Endothelial cell of umbilical vein (primary cell): ENCODE data around the gene SMOC1. TPM values are rescaled to one million over a fixed set of nuclear protein-coding genes. Genes with fewer than 3 reads are reported as not detected.

Experiments used
- BruUV-seq: library from RNA; stranded (reverse); fragments of 400-500 nt; replicated peaks from 2 replicates; lab custom pipeline; 2021; lab: Mats Ljungman, UMichigan
- CTCF ChIA-PET: fragments of 300-600, 350-600 bp; sonication (Branson Sonifier 250); formaldehyde crosslinking; loops from one replicate; lab custom pipeline; 2021; ENCODE audit warnings: antibody characterized with exemption, inconsistent platforms; lab: Charles Lee
- POLR2A ChIA-PET: fragments of 300-600, 350-600 bp; sonication (Branson Sonifier 250); formaldehyde crosslinking; loops from one replicate; lab custom pipeline; 2021; ENCODE audit warnings: antibody characterized with exemption, inconsistent platforms; lab: Charles Lee
- DNase-seq: peaks from one replicate; pipeline ENCODE4 v3.0.0-alpha.2; 2011; ENCODE audit warnings: low read depth, low spot score
- FAIRE-seq: peaks from 2 replicates; lab custom pipeline; 2011; peaks lifted over from hg19 to GRCh38; lab: Jason Lieb, UNC
- H2AFZ ChIP-seq: 2 replicates; pipeline ENCODE4 v1.6.0; 2012; ENCODE audit warnings: low read depth, low read length, control low read depth, inconsistent platforms
- H3K27ac ChIP-seq: 2 replicates; pipeline ENCODE4 v1.5.1; 2011; ENCODE audit warnings: low read depth, mild to moderate bottlenecking, control low read depth, low read length, moderate library complexity; ENCODE audit not compliant: insufficient read depth
- H3K27me3 ChIP-seq, 2 experiments: 2 replicates each; pipeline versions ENCODE4 v1.6.0 to v1.6.1; 2011; ENCODE audit warnings: low read length in 2 of 2, mixed read lengths in 1 of 2; ENCODE audit not compliant: control insufficient read depth in 2 of 2, insufficient read depth in 2 of 2
- H3K36me3 ChIP-seq, 2 experiments: 2 replicates in 1 of 2; 3 replicates in 1 of 2; pipeline ENCODE4 v1.5.1; 2011; ENCODE audit warnings: low read length in 2 of 2, mild to moderate bottlenecking in 1 of 2, moderate library complexity in 1 of 2; ENCODE audit not compliant: control insufficient read depth in 2 of 2, insufficient read depth in 2 of 2; ENCODE audit errors: extremely low read depth in 1 of 2
- H3K4me1 ChIP-seq: 3 replicates; pipeline ENCODE4 v1.5.1; 2011; ENCODE audit warnings: mild to moderate bottlenecking, low read length; ENCODE audit not compliant: control insufficient read depth, insufficient read depth; ENCODE audit errors: extremely low read depth
- H3K4me2 ChIP-seq: 2 replicates; pipeline ENCODE4 v1.6.1; 2011; ENCODE audit warnings: low read length, control low read depth, mixed read lengths; ENCODE audit not compliant: insufficient read depth
- H3K4me3 ChIP-seq, 3 experiments: fragments of 200-600 bp in 1 of 3; sonication (generic), shearing (Covaris generic) in 1 of 3; replicated peaks in 1 of 3; 2 replicates each; pipeline ENCODE4 v1.5.1; 2011 to 2016; ENCODE audit warnings: control low read depth in 3 of 3, low read length in 3 of 3, mild to moderate bottlenecking in 2 of 3, inconsistent platforms in 1 of 3, low read depth in 1 of 3, moderate library complexity in 1 of 3; ENCODE audit not compliant: insufficient read depth in 1 of 3
- H3K79me2 ChIP-seq: 2 replicates; pipeline ENCODE4 v1.6.0; 2012; ENCODE audit warnings: low read length, inconsistent platforms; ENCODE audit not compliant: control insufficient read depth, insufficient read depth
- H3K9ac ChIP-seq: replicated peaks from 2 replicates; pipeline ENCODE3; 2011; ENCODE audit warnings: low read length, control low read depth; ENCODE audit not compliant: insufficient read depth; ENCODE audit errors: extremely low read depth
- H3K9me1 ChIP-seq: replicated peaks from 3 replicates; pipeline ENCODE4 v1.6.0; 2011; ENCODE audit warnings: mild to moderate bottlenecking, low read length; ENCODE audit not compliant: control insufficient read depth, insufficient read depth; ENCODE audit errors: extremely low read depth
- H3K9me3 ChIP-seq: replicated peaks from 2 replicates; pipeline ENCODE4 v1.5.1; 2012; ENCODE audit warnings: low read length, inconsistent platforms; ENCODE audit not compliant: control insufficient read depth, insufficient read depth
- H4K20me1 ChIP-seq: replicated peaks from 2 replicates; pipeline ENCODE3; 2011; ENCODE audit warnings: mild to moderate bottlenecking, low read length; ENCODE audit not compliant: control insufficient read depth, insufficient read depth; ENCODE audit errors: extremely low read depth
- EZH2 ChIP-seq: IDR thresholded peaks from 2 replicates; pipeline ENCODE4 v1.6.1; 2012; ENCODE audit warnings: borderline replicate concordance, low read depth, mild to moderate bottlenecking, moderate library complexity, low read length, inconsistent platforms; ENCODE audit not compliant: severe bottlenecking
- FOS ChIP-seq: IDR thresholded peaks from 2 replicates; pipeline ENCODE4 v1.6.1; 2011; ENCODE audit warnings: mild to moderate bottlenecking, low read length, moderate library complexity, borderline replicate concordance; ENCODE audit not compliant: insufficient read depth
- GATA2 ChIP-seq: IDR thresholded peaks from 2 replicates; pipeline ENCODE4 v1.7.0; 2011; ENCODE audit warnings: low read depth, mild to moderate bottlenecking, moderate library complexity, mixed read lengths, low read length; ENCODE audit not compliant: insufficient read length, insufficient read depth
- JUN ChIP-seq: IDR thresholded peaks from 2 replicates; pipeline ENCODE4 v1.6.1; 2011; ENCODE audit warnings: borderline replicate concordance, low read depth; ENCODE audit not compliant: insufficient read length, insufficient read depth
- MAX ChIP-seq: IDR thresholded peaks from 2 replicates; pipeline ENCODE4 v1.6.1; 2011; ENCODE audit not compliant: insufficient read depth, insufficient read length
- MYC ChIP-seq: IDR thresholded peaks from one replicate; pipeline ENCODE4 v1.6.1; 2011; ENCODE audit warnings: mild to moderate bottlenecking, low read depth, low read length
- POLR2A ChIP-seq: IDR thresholded peaks from 2 replicates; pipeline ENCODE4 v1.6.1; 2012; ENCODE audit warnings: low read depth, mild to moderate bottlenecking, control low read depth, low read length
- POLR2AphosphoS5 ChIP-seq: IDR thresholded peaks from 2 replicates; pipeline ENCODE4 v1.6.1; 2012; ENCODE audit warnings: low read depth, mild to moderate bottlenecking, control low read depth, low read length, moderate library complexity; ENCODE audit not compliant: insufficient read depth
- dilution Hi-C: fragments of 300-500 bp; cut with MboI; formaldehyde crosslinking; loops from one replicate; pipeline ENCODE4 v1.15.0; 2019; ENCODE audit warnings: low sequenced_read_pairs; ENCODE audit not compliant: extremely low pct_ligation_motif_present
- intact Hi-C: fragments of 100-400 bp; cut with micrococcal nuclease; formaldehyde crosslinking; loops from one replicate; pipeline ENCODE4 v1.10.0; 2022
- polyA plus RNA-seq, 4 experiments: library from polyadenylated mRNA; depleted of rRNA in 3 of 4; stranded (reverse) in 3 of 4; unstranded in 1 of 4; fragments of >200 nt; gene quantifications; 2 replicates each; pipeline versions ENCODE4 v1.2.1 to v1.2.3, GENCODE V29; 2011 to 2012; ENCODE audit warnings: missing spikeins in 1 of 4
- total RNA-seq: library from RNA; stranded (reverse); gene quantifications from 2 replicates; pipeline ENCODE4 v1.2.3, GENCODE V29; 2021
- TF ChIP-seq, protein P1 (sequence below), 2 donors: IDR thresholded peaks; 1 replicate in 1 of 2; 2 replicates in 1 of 2; pipeline ENCODE4 v1.5.1; 2011; ENCODE audit warnings: low read length in 2 of 2, mild to moderate bottlenecking in 2 of 2, moderate library complexity in 2 of 2, control low read depth in 1 of 2, inconsistent platforms in 1 of 2, low read depth in 1 of 2; ENCODE audit not compliant: insufficient read depth in 1 of 2; ENCODE audit errors: extremely low read depth in 1 of 2

The SMOC1 gene
- total and polyA plus RNA-seq, 2 donors (not counting 3 experiments of a cell fraction or from before 2014, with no cell fraction given) = 0.97 to 1.1 TPM

DNA sequence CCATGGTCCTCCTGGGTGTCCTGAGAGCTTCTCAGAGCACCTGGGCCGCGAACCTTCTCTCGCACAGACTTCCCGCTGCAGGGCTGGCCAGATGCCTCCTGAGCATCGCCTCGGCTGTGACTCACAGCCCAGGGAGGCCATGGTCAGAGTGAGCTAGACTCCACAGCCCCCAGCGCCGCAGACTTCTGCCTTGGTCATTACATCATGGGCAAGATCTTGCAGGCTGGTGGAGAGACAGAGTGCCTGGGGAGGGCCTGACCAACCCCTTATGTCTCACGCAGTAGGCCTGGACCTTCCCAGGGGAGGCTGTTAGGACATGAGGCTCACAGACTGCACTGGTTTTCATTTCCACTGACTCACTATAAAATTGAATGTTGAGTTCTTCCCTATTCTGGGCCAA lies 41.8 kb downstream of the SMOC1 start:
- Histone ChIP-seq H2AFZ (no peak overlapping the region), H3K9me3 (no peaks in the 10 kb centered on the region), H3K4me1 (no peaks in the 10 kb centered on the region), H3K79me2 (no peaks in the 10 kb centered on the region), H3K36me3 (no peaks in the 10 kb centered on the region), H3K9me1 (no peaks in the 10 kb centered on the region), H3K9ac (no peak overlapping the region), H4K20me1 (no peaks in the 10 kb centered on the region), H3K4me3 (no peak overlapping the region), H3K27me3 (no peaks in the 10 kb centered on the region), H3K27ac (no peak overlapping the region), H3K4me2 (no peak overlapping the region)
- BruUV-seq = no TSS peak
- ChIA-PET CTCF (no interaction called here), POLR2A (no interaction called here)
- intact Hi-C loops = no loop called here
- no peak for FAIRE-seq
- DNase-seq = no peak
- TF ChIP-seq GATA2 (no peak), EZH2 (no peak), FOS (no peak), POLR2AphosphoS5 (no peak), MYC (no peak), MAX (no peak), POLR2A (no peak), JUN (no peak)
- TF ChIP-seq, protein P1, sequence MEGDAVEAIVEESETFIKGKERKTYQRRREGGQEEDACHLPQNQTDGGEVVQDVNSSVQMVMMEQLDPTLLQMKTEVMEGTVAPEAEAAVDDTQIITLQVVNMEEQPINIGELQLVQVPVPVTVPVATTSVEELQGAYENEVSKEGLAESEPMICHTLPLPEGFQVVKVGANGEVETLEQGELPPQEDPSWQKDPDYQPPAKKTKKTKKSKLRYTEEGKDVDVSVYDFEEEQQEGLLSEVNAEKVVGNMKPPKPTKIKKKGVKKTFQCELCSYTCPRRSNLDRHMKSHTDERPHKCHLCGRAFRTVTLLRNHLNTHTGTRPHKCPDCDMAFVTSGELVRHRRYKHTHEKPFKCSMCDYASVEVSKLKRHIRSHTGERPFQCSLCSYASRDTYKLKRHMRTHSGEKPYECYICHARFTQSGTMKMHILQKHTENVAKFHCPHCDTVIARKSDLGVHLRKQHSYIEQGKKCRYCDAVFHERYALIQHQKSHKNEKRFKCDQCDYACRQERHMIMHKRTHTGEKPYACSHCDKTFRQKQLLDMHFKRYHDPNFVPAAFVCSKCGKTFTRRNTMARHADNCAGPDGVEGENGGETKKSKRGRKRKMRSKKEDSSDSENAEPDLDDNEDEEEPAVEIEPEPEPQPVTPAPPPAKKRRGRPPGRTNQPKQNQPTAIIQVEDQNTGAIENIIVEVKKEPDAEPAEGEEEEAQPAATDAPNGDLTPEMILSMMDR (IDR thresholded peaks at IDR 0.05; ENCODE audit: extremely low read depth in 1 of 2, insufficient read depth in 1 of 2, low read depth in 1 of 2, low read length in 2 of 2) = no peak
- dilution Hi-C loops = no loop called here
